ENCODE results near the gene CYP2F1. TPM values are rescaled to one million over a fixed set of nuclear protein-coding genes. Genes with fewer than 3 reads are reported as not detected.

The CYP2F1 gene
- total RNA-seq, 1 experiment from 2014 or later = not detected

- ChIA-PET POLR2A (no interaction called here), CTCF (no interaction called here)
- no peak overlapping the region for H3K27ac Mint-ChIP-seq (ENCODE audit: low read depth, unreplicated experiment)
- H3K4me1 Mint-ChIP-seq (ENCODE audit: insufficient read depth, unreplicated experiment) = peaks cover 5% of the 10 kb centered on the region
- no TSS peak for BruUV-seq (replicated peaks)
- intact Hi-C loops (cut with micrococcal nuclease) = no loop called here
- TF ChIP-seq, protein P1, sequence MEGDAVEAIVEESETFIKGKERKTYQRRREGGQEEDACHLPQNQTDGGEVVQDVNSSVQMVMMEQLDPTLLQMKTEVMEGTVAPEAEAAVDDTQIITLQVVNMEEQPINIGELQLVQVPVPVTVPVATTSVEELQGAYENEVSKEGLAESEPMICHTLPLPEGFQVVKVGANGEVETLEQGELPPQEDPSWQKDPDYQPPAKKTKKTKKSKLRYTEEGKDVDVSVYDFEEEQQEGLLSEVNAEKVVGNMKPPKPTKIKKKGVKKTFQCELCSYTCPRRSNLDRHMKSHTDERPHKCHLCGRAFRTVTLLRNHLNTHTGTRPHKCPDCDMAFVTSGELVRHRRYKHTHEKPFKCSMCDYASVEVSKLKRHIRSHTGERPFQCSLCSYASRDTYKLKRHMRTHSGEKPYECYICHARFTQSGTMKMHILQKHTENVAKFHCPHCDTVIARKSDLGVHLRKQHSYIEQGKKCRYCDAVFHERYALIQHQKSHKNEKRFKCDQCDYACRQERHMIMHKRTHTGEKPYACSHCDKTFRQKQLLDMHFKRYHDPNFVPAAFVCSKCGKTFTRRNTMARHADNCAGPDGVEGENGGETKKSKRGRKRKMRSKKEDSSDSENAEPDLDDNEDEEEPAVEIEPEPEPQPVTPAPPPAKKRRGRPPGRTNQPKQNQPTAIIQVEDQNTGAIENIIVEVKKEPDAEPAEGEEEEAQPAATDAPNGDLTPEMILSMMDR (IDR thresholded peaks at IDR 0.05; ENCODE audit: unreplicated experiment) = no peak
- H3K27me3 Mint-ChIP-seq (ENCODE audit: insufficient read depth, unreplicated experiment) = peaks cover 87% of the 10 kb centered on the region
- no peak overlapping the region for H3K4me3 Mint-ChIP-seq (ENCODE audit: unreplicated experiment)
- DNase-seq (ENCODE audit: unreplicated experiment) = no peak
- H3K9me3 Mint-ChIP-seq (ENCODE audit: unreplicated experiment) = no peaks in the 10 kb centered on the region
- H3K36me3 Mint-ChIP-seq (ENCODE audit: insufficient read depth, unreplicated experiment) = no peaks in the 10 kb centered on the region
Observed at GRCh38 chr19:41085748-41086415, 28.4 kb upstream of the CYP2F1 start.

DNA sequence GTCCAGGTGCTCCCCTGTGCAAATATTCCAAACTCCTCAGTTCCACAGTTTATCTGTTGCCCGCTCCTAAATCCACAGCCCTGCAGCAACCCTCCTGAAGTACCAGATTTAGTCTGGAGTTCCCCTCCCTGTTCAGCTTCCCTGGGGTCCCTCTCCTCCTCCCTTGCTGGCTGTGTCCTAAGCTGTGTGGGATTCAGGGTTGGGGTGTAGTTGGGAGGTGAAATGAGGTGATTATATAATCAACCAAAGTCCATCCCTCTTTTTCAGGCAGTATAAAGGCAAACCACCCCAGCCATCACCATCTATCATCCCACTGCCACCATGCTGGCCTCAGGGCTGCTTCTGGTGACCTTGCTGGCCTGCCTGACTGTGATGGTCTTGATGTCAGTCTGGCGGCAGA lies 26.1 kb upstream of the CYP2F1 start, which contains the start of gene CYP2A13:
Gene CYP2A13 (plus strand): TSS at position 301 of the 400 bp plus-strand sequence. CDS start 21 bp downstream, at position 322.
- Mint-ChIP-seq H3K36me3 (ENCODE audit: insufficient read depth, unreplicated experiment) (no peaks in the 10 kb centered on the region), H3K27ac (ENCODE audit: low read depth, unreplicated experiment) (no peak within 1 kb of the TSS), H3K4me3 (ENCODE audit: unreplicated experiment) (no peak within 1 kb of the TSS), H3K27me3 (ENCODE audit: insufficient read depth, unreplicated experiment) (peaks cover 90% of the 10 kb centered on the region), H3K9me3 (ENCODE audit: unreplicated experiment) (no peaks in the 10 kb centered on the region), H3K4me1 (ENCODE audit: insufficient read depth, unreplicated experiment) (peaks cover 5% of the 10 kb centered on the region)
- ChIA-PET CTCF (no interaction called here), POLR2A (no interaction called here)
- DNase-seq (ENCODE audit: unreplicated experiment) = no peak
- TF ChIP-seq, protein P1 (IDR thresholded peaks at IDR 0.05; ENCODE audit: unreplicated experiment) = no peak
- intact Hi-C loops (cut with micrococcal nuclease) = no loop called here
- BruUV-seq (replicated peaks) = no TSS peak

GRCh38 chr19:41089959-41090358 lies 24.3 kb upstream of the CYP2F1 start:
- H3K4me3 Mint-ChIP-seq (ENCODE audit: unreplicated experiment) = no peak overlapping the region

GRCh38 chr19:41095703-41096102 lies 18.5 kb upstream of the CYP2F1 start:
- peaks cover 58% of the 10 kb centered on the region for H3K27me3 Mint-ChIP-seq (ENCODE audit: insufficient read depth, unreplicated experiment)
- BruUV-seq (replicated peaks) = no TSS peak

More at GRCh38 chr19:41089959-41090358, 24.3 kb upstream of the CYP2F1 start:
- no peaks in the 10 kb centered on the region for H3K36me3 Mint-ChIP-seq (ENCODE audit: insufficient read depth, unreplicated experiment)
- DNase-seq (ENCODE audit: unreplicated experiment) = no peak
- POLR2A ChIA-PET = no interaction called here
- intact Hi-C loops (cut with micrococcal nuclease) = no loop called here
- peaks cover 99% of the 10 kb centered on the region for H3K27me3 Mint-ChIP-seq (ENCODE audit: insufficient read depth, unreplicated experiment)
- no peaks in the 10 kb centered on the region for H3K4me1 Mint-ChIP-seq (ENCODE audit: insufficient read depth, unreplicated experiment)
- TF ChIP-seq, protein P1 (IDR thresholded peaks at IDR 0.05; ENCODE audit: unreplicated experiment) = no peak
- H3K27ac Mint-ChIP-seq (ENCODE audit: low read depth, unreplicated experiment) = no peak overlapping the region
- no peaks in the 10 kb centered on the region for H3K9me3 Mint-ChIP-seq (ENCODE audit: unreplicated experiment)
- no TSS peak for BruUV-seq (replicated peaks)
- CTCF ChIA-PET = no interaction called here

More at GRCh38 chr19:41095703-41096102, 18.5 kb upstream of the CYP2F1 start:
- no peaks in the 10 kb centered on the region for H3K36me3 Mint-ChIP-seq (ENCODE audit: insufficient read depth, unreplicated experiment)
- TF ChIP-seq, protein P1 (IDR thresholded peaks at IDR 0.05; ENCODE audit: unreplicated experiment) = no peak
- H3K27ac Mint-ChIP-seq (ENCODE audit: low read depth, unreplicated experiment) = no peak overlapping the region
- no peaks in the 10 kb centered on the region for H3K9me3 Mint-ChIP-seq (ENCODE audit: unreplicated experiment)
- ChIA-PET CTCF (no interaction called here), POLR2A (no interaction called here)
- no peaks in the 10 kb centered on the region for H3K4me1 Mint-ChIP-seq (ENCODE audit: insufficient read depth, unreplicated experiment)
- H3K4me3 Mint-ChIP-seq (ENCODE audit: unreplicated experiment) = no peak overlapping the region
- intact Hi-C loops (cut with micrococcal nuclease) = no loop called here
- no peak for DNase-seq (ENCODE audit: unreplicated experiment)

Measured in MCF 10A (cell line).